C4-2B (cell line): ENCODE data around the gene WDR47.

Experiments used
- ZFX ChIP-seq: fragments of 450-650 bp; IDR thresholded peaks from 2 replicates; pipeline ENCODE4 v1.6.1; 2017
- TF ChIP-seq, protein P1 (sequence below): fragments of 450-650 bp; conservative IDR thresholded peaks from 2 replicates; pipeline ENCODE4 v1.5.1; 2017; ENCODE audit warnings: mild to moderate bottlenecking

DNA sequence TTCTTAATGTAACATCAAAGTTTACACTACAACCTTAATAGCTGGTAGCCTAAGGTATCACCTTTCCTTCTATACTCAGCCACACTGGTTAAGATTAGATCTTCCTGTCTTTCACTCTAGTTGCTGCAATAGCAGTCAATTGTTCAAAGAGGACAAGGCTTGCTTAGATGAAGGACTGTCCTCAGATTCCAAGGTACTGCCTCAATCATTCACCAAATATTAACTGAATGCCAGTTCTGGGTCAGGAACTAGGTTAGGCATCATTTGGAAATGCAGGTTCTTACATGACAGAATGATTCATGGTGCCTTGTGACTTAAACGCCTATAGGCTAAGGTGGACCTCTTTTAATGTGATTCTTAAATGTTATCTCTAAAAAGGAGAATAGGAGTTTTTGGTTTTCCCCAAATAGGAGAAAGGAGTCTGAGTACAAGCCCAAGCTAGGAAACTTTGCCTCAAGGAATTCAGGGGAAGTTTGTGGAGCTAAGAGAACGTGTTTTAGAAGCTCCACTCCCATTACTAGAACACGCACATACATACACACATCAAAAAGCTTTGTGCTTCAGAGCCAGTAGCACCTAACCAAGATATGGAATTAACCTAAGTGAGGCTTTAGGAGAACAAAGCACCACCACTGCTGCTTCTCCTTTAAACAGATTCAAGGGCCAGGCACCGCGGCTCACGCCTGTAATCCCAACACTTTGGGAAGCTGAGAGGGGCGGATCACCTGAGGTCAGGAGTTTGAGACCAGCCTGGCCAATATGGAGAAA lies 8.5 kb upstream of the WDR47 start:
- TF ChIP-seq, protein P1, sequence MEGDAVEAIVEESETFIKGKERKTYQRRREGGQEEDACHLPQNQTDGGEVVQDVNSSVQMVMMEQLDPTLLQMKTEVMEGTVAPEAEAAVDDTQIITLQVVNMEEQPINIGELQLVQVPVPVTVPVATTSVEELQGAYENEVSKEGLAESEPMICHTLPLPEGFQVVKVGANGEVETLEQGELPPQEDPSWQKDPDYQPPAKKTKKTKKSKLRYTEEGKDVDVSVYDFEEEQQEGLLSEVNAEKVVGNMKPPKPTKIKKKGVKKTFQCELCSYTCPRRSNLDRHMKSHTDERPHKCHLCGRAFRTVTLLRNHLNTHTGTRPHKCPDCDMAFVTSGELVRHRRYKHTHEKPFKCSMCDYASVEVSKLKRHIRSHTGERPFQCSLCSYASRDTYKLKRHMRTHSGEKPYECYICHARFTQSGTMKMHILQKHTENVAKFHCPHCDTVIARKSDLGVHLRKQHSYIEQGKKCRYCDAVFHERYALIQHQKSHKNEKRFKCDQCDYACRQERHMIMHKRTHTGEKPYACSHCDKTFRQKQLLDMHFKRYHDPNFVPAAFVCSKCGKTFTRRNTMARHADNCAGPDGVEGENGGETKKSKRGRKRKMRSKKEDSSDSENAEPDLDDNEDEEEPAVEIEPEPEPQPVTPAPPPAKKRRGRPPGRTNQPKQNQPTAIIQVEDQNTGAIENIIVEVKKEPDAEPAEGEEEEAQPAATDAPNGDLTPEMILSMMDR, result no peak
- TF ChIP-seq ZFX, result no peak
